ENCODE results near the gene HDGF. TPM values are rescaled to one million over a fixed set of nuclear protein-coding genes. Genes with fewer than 3 reads are reported as not detected.

Gene HDGF
- total RNA-seq, 1 donor from 2014 or later = 176 TPM

DNA sequence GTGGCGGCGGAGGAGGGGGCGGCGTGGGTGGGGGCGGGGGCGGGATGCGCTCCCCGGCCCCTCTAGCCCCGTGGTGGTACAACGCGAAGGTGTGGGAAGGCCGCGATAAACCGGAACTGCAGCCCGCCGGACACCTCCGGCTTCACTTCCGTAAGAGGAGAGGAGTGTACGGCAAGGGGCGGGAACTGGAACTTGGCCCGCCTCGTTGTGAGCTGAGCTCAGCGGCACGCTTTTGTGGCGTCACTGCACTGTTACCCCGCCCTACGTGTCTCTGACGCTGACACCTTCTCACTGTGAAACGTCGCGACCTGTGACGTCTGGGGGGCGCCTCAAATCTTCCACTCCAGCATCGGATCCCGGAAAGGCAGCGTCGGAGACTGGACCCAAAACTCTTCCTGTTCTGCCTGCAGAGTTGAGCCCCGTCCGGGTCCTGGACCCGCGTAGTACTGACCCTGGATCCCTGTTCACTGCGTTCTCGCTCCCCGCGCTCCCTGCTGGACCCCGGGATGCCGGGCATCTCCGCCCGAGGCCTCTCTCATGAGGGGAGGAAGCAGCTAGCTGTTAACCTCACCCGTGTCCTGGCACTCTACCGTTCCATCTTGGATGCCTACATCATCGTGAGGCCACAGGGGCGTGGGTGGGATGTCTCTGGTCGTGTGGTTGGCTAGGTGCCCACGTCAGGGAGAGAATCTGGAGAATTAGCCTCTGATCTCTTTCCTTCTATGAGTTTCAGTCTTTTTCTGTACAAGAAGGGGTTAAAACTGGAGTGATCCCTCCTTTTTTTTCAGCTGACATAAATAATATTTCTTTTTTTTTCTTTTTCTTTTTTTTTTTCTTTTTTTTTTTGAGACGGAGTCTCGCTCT, 22.6 kb downstream of the HDGF start, which contains the start of gene ISG20L2:
TSS of gene ISG20L2 (minus strand) at position 168 of the 864 bp plus-strand sequence. CDS start 1,114 bp downstream, outside the sequence.
- Mint-ChIP-seq H3K4me1 (peaks cover 15% of the 10 kb centered on the region), H3K36me3 (peaks cover 13% of the 10 kb centered on the region)

DNA sequence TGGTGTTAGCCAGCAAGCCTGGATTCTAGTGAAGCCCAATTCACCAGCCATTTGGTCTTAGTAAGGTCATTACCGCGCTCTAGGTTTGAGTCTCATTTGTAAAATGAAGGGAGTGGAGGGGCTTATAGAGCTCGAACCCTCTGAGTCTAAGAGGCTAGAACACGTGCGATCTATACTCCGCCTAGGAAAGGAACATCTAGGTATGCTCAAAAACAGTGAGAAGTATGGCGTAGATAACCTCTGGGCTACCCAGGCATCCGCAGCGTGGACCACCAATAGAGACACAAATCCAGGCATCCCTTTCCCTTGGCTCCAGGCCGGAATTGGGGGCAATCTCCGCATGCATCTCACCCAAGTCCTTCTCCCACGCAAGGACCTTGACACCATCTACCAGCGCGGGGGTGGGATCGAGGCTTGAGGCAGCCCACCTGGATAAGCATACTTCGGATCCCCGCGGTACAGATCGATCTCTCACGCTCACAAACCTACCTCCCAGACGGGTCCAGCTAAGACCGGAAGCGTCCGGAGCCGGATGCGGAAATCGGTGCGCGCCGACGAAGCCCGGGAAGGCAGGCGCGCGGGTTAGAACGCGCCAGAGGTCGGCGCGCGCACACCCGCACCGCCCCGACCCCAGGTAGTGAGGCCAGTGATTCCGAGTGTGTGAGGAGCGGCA, 23.4 kb downstream of the HDGF start, which contains the start of gene METTL25B:
TSS of gene METTL25B (plus strand) at position 544 of the 673 bp plus-strand sequence. CDS start 636 bp downstream, outside the sequence.
- Mint-ChIP-seq H3K27ac (peak within 1 kb of the TSS; percentile 99), H3K9me3 (no peaks in the 10 kb centered on the region), H3K27me3 (ENCODE audit: low read depth) (no peaks in the 10 kb centered on the region), H3K4me1 (peaks cover 15% of the 10 kb centered on the region), H3K36me3 (peaks cover 18% of the 10 kb centered on the region), H3K4me3 (no peak within 1 kb of the TSS)
- DNase-seq (ENCODE audit: low spot score in 2 of 2, unreplicated experiment in 2 of 2) = peak; percentile 58 to 79
- no peak for TF ChIP-seq CTCF (IDR thresholded peaks at IDR 0.05; ENCODE audit: unreplicated experiment)

More for the DNA sequence above, 22.6 kb downstream of the HDGF start, which contains the start of gene ISG20L2:
- H3K4me3 Mint-ChIP-seq = no peak within 1 kb of the TSS
- peak within 1 kb of the TSS; percentile 99 for H3K27ac Mint-ChIP-seq
- TF ChIP-seq CTCF (IDR thresholded peaks at IDR 0.05; ENCODE audit: unreplicated experiment) = no peak
- DNase-seq (ENCODE audit: low spot score in 2 of 2, unreplicated experiment in 2 of 2) = peak; percentile 88 to 91
- no peaks in the 10 kb centered on the region for H3K27me3 Mint-ChIP-seq (ENCODE audit: low read depth)
- H3K9me3 Mint-ChIP-seq = no peaks in the 10 kb centered on the region

DNA sequence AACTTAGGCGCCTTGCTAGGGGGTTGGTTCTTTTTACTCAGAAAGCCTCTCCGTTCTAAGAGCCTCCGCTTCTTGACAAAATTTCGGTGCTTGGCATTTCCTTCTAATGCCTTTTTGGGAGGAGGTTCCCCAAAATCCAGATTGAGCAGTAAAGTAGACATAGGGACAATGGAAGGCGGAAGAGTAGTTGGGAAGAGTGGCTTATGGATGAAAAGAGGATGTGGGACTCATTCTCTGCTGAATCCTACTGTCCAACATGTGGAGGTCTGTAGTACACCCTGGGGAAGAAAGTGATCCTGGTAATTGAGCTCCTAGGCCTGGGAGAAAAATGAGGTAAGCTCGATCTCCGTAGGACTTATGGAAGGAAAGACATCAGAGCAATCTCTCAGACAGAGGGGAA, 24.0 kb downstream of the HDGF start:
- H3K4me1 Mint-ChIP-seq = peaks cover 15% of the 10 kb centered on the region
- H3K9me3 Mint-ChIP-seq = no peaks in the 10 kb centered on the region
- no peak overlapping the region for H3K4me3 Mint-ChIP-seq
- no peak overlapping the region for H3K27ac Mint-ChIP-seq
- TF ChIP-seq CTCF (IDR thresholded peaks at IDR 0.05; ENCODE audit: unreplicated experiment) = no peak
- H3K36me3 Mint-ChIP-seq = peaks cover 15% of the 10 kb centered on the region
- DNase-seq (ENCODE audit: low spot score in 2 of 2, unreplicated experiment in 2 of 2) = no peak
- no peaks in the 10 kb centered on the region for H3K27me3 Mint-ChIP-seq (ENCODE audit: low read depth)

DNA sequence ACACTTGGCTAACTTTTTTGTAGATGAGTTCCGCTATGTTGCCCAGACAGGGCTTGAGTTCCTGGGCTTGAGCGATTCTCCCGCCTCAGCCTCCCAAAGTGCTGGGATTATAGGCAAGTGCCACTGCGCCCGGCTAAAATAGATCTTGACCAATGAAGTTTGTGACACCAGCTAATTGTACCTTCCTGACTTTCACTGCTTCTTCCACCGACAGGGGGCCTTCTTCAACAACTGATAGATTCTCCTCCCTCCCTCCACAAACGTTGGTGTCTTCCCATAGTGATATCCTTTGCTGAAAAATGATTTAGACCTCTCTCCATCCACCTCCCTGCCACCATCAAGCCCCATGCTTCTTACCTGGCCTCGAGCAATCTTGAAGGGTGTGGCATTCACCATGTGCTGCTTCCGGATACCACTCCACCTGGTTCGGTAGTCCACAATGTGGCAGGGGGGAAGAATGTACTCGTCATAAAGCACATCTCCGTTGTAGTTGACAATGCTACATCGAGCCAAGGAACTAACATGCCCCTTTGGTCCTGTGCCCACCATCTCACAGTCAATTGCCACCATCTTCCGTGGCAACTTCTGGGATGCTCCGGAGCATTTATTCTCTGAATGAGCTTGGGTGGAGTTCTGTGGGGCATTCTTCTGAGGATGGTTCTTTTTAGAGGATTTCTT, 24.8 kb downstream of the HDGF start:
- peaks cover 15% of the 10 kb centered on the region for H3K4me1 Mint-ChIP-seq
- H3K27ac Mint-ChIP-seq = no peak overlapping the region
- H3K9me3 Mint-ChIP-seq = no peaks in the 10 kb centered on the region
- peak; percentile 55 for TF ChIP-seq CTCF (IDR thresholded peaks at IDR 0.05; ENCODE audit: unreplicated experiment)
- DNase-seq (ENCODE audit: low spot score in 2 of 2, unreplicated experiment in 2 of 2) = no peak
- H3K27me3 Mint-ChIP-seq (ENCODE audit: low read depth) = no peaks in the 10 kb centered on the region
- no peak overlapping the region for H3K4me3 Mint-ChIP-seq
- H3K36me3 Mint-ChIP-seq = peaks cover 17% of the 10 kb centered on the region

DNA sequence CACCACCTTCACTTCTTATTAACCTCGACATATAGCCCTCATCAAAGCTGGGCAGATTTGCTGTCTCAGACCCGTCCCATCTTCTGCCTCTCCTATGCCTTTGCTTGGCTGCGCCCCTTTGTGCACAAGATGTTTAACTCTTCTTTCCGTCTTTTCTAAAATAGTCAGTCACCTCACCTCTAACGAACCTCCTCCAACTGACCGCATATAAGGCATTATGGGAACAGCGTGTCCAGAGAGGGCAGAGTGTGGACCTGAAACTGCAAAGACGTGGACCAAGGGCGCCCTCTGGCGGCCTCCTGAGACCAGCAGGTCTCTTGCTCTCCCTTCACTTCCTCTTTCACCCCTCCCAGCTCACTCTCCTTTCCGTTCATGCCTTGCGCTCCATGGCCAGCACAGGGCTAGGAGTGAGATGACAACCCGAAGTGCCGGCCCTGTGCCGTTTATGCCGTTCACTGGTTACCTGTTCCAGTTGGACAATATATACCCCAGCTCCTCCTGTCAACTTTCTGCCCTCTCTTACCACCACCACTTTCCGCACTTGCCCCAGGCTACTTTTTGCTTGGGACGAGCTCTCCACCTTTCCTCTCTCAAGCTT, 25.7 kb downstream of the HDGF start:
- Mint-ChIP-seq H3K27ac (no peak overlapping the region), H3K4me1 (peaks cover 15% of the 10 kb centered on the region), H3K9me3 (no peaks in the 10 kb centered on the region), H3K4me3 (no peak overlapping the region), H3K36me3 (peaks cover 20% of the 10 kb centered on the region), H3K27me3 (ENCODE audit: low read depth) (no peaks in the 10 kb centered on the region)
- peak; percentile 82 for TF ChIP-seq CTCF (IDR thresholded peaks at IDR 0.05; ENCODE audit: unreplicated experiment)
- peak; percentile 76 to 90 for DNase-seq (ENCODE audit: low spot score in 2 of 2, unreplicated experiment in 2 of 2)
